GM18520 (cell line): ENCODE measurements around the gene C5orf24.
"Not testable (repeated sequence)": the region's sequence is repeated elsewhere in the genome, so short reads cannot be mapped to it uniquely, and the experiment has no call there.

Source experiments
- ATAC-seq: cut with Tn5 transposase; IDR thresholded peaks from one replicate; pipeline ENCODE4 v1.9.1; 2021; ENCODE audit not compliant: unreplicated experiment

Gene C5orf24

DNA sequence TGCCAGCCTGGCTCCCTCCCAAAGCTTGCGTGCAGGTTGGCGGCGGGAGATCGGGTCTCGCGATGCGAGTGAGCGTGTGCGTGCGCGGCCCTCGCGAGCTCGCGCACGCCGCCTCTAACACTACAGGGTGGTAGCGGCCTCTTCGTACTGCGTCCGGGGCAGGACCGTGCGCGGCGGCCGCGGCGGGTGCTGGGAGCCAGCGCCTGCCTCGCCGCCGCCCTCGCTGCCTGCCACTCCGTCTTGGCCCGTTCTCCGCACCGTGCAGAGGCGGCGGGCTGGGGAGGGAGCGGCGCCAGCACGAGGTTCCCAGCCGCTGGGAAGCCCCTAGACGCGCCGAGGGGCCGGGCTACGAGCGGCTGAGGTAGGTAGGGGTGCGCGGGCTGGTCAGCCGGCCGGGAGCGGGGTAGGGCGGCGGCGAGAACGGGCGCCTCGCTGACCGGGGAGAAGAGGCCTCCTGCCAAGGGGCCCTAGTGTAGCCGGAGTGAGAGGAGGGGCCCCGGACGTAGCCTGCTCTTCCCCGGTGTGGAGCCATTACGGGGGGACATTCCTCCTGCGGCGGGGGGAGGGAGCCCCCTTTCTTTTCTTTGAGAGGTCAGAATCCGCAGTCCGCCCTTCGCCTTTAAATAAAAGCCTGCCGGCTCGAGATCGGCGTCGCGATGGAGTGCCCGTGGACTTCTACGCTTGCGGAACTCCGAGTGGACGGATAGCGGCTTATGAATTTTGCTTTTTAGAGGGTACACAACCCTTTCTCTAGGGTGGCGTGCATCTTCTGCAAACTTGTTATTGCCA, at the start of gene C5orf24:
Gene C5orf24, plus strand, starts transcription at position 117 of the 789 bp plus-strand sequence. CDS start 8,933 bp downstream, outside the sequence.
- peak; percentile 94 for ATAC-seq

DNA sequence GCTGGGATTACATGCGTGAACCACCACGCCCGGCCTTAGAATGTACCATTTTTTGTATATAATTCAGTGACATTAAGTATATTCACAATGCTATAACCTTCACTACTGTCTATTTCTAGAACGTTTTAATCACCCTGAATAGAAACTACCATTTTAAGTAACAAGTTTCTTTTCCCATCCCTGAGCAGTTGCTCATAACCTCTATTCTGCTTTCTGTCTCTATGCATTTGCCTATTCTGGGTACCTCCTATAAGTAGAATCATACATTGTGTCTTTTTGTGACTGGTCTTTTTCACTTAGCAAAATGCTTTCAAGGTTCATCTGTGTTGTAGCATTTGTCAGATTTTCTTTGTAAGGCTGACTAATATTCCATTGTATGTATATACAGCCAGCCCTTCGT, 47.3 kb upstream of the C5orf24 start:
- no peak for ATAC-seq

DNA sequence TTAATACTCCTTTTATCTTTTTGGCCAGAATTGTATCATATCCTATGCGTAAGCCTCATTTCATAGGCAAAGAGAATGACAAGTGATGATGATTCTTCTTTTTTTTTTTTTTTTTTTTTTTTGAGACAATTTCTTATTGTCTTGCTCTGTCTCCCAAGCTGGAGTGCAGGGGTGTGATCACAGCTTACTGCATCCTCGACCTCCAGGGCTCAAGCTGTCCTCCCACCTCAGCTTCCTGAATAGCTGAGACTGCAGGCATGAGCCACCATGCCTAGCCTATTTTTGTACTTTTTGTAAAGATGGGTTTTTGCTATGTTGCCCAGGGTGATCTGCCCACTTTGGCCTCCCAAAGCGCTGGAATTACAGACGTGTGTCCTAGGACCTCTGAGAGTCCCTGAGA, 41.9 kb upstream of the C5orf24 start:
- ATAC-seq, result no peak

DNA sequence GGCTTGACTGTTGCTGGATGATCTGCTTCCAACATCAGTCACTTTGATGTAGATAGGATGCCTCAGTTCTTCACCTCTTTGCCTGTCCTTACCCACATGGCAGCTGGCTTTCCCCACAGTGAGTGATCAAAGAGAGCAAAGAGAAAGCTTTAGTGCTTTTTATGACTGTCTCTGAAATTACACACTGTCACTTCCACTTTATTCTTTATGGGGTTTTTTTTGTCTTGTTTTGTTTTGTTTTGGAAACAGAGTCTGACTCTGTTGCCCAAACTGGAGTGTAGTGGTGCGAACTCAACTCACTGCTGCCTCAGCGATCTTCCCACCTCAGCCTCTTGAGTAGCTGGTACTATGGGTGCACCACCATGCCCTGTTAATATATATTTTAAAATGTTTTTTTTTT, 32.4 kb upstream of the C5orf24 start:
- ATAC-seq, result no peak

DNA sequence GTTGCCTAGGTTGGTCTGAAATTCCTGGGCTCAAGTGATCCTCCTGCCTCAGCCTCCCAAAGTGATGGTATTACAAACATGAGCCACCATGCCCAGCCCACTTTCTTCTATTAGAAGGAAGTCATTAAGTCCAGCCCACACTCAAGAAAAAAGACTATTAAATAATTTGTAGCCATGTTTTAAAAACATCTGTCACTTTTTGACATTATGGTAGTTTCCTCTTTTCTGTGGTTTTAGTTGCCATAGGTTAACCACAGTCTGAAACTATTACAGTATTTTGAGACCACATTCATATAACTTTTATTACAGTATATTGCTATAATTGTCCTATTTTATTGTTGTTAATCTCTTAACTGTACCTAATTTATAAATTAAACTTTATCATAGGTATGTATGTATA, 31.9 kb upstream of the C5orf24 start:
- ATAC-seq, result no peak

DNA sequence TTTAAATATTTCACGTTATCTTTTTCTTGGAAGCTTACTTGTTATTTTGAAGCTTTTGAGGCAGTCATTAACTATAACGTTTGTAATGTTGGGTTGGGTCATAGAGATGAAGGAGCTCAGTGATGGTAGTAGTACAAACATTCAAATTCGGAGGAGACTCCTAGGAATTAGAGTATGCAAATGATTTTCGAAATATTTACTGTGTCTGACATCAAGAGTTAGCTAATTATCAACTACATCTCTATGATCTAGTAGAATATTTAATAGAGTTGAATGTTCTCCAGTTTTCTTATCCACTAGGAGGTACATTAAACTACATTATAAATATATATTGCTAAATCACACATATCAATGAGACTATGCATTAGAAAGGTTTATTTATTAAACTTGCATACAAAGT, 28.8 kb upstream of the C5orf24 start:
- no peak for ATAC-seq

DNA sequence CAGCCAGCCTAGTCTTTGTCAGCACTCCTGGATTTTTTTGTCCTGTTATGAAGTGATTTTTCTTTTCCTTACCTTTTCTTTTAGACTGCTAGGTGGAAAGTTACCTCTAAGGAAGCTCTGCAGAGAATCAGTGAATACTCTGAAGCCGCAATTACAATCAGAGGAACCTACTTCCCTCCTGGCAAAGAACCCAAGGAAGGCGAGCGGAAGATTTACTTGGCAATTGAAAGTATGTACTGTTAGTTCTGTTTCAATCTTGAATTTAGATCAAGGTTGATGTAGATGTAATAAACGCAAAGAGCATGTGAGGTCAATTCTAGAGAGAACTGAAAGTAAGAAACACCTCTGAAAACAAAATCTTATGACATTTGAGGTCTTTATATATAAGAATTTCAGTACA, 27.0 kb upstream of the C5orf24 start:
- ATAC-seq, result no peak

DNA sequence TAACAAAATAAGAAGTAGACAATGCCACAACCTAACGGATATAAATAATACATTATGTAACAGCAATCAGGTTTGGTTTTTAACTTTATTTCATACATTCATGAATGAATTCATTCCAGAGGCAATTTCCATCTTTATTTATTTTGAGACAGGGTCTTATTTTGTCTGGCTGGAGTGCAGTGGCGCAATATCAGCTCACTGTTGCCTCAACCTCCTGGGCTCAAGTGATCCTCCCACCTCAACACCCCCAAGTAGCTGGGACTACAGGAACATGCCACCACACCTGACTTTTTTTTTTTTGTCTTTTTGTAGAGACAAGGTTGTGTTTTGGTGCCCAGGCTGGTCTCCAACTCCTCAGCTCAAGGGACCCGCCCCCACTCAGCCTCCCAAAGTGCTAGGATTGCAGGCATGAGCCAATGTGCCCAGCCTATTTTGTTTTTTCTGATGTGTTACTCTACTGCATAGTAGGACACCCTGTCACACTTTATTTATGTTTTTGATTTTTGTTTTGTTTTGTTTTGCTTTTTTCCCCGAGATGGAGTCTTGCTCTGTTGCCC, 26.3 kb upstream of the C5orf24 start:
- no peak for ATAC-seq

DNA sequence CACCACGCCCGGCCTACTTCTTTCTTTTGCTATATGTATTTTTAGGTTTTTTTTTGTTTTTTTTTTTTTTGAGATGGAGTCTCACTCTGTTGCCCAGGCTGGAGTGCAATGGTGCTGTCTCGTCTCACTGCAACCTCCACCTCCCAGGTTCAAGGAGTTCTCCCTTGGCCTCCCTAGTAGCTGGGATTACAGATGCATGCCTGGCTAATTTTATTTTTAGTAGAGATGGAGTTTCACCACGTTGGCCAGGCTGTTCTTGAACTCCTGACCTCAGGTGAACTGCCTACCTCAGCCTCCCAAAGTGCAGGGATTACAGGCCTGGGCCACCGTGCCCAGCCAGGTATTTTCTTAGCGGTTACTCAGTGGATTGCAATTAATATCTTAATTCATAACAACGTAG, 23.9 kb upstream of the C5orf24 start:
- ATAC-seq, result no peak

DNA sequence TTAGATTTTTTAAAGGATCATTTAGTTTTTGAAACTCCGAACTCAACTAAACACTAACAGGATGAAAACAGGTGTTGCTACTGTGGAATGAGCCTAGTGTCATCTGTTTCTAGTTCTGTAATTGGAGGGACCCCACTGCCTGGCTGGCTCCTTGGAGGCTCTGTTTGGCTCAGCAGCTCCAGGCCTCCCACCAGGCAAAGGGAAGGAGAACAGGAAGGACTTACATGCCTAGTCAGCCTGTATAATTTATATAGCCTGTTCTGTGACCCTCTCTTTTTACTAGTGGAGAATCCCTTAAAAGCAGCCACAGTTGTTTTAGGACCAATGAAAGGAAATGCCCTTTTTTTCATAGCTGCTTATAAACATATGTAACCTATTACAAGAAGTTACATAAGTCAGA, 21.1 kb upstream of the C5orf24 start:
- ATAC-seq, result no peak

DNA sequence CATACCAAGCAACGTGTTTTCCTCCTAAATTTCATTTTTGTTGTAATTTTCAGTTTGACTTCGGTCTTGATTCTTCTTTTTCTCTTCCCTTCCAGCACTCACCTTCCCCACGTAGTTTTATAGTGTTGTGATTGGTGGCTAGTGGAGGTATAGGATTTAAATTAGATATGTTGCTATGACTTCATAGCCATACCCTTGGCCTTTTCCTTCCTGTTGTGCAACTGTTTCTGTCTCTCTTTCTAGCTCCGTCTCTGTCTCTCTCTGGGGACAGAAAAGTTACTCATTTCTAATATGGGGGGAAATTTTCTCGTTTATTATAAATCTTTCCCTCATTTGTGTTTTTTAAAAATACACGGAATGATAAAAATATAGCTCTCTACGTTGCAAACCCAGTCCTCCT, 20.6 kb upstream of the C5orf24 start:
- ATAC-seq, result no peak

DNA sequence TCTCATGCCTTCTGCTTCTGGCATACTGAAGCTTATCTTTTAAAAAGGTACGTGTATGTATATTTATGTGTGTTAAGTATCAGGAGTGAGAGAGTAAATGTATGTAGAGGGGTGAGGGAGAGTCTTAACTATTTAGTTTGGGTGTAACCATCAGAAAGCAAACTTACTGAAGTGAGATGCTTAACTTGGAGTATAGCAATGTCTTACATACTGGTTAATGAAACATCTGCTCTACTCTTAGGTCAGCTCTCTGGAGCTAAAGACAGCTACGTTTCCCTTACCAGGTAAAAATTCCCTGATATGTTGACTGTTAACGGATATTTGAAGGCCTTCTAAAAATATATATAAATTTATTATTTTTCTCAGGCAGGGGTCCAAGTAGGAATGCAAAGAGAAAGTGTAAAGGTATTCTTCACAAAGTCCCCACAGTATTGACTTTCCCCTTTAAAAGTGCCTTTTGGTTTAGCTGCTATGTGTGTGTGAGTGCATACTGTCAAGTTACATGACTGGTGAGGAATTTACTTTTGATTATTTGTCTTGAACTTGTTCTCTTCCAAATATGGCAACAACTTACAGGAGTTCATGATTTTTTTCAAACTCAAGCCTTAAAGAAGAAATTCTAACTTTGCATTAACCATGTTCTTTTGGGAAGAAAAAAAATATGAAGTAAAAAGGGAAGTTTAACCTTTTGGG, 12.3 kb upstream of the C5orf24 start:
- no peak for ATAC-seq

DNA sequence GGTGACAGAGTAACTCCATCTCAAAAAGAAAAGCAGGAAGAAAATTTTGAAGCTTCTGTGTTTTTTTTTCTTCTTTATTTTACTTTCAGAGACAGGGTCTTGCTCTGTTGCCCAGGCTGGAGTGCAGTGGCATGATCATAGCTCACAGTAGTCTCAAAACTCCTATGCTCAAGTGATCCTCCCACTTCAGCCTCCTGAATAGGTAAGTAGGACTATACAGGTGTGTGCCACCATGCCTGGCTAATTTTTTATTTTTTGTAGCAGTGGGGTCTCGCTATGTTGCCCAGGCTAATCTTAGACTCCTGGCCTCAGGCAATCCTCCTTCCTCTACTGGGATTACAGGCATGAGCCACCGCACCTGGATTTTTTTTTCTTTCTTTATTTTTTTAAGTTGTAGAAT, 10.1 kb upstream of the C5orf24 start:
- ATAC-seq, result no peak

DNA sequence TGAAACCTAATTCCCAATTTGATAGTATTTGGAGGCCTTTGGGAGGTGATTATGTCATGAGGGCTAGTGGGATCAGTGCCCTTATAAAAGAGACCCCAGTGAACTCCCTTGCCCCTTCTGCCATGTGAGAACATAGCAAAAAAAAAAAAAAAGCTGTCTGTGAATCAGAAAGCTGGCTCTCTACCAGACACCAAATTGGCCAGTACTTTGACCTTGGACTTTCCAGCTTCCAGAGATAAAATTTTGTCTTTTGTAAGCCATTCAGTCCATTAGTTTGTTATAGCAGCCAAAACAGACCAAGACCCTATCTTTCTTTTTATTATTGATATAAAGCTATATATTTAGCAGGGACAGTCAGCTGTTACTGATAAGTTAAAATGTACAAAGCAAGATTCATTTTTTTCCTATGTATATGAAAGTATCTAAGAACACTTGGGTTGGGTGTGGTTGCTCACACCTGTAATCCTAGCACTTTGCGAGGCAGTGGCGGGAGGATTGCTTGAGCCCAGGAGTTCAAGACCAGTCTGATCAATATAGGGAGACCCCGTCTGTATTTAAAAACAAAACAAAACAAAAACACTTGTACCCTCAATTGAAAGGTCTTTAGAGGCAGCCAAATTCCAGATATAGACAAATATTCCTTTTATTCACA, 8.1 kb upstream of the C5orf24 start:
- no peak for ATAC-seq

DNA sequence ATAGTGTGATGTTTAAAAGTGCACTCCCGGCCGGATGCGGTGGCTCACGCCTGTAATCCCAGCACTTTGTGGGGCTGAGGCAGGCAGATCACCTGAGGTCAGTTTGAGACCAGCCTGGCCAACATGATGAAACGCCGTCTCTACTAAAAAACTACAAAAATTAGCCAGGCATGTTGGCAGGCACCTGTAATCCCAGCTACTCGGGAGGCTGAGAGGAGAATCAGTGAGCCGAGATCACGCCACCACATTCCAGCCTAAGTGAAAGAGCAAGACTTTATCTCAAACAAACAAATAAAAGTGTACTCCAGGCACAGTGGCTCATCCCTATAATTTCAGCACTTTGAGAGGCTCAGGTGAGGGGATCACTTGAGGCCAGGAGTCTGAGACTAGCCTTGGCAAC, 7.4 kb upstream of the C5orf24 start:
- ATAC-seq, result not testable (repeated sequence)

DNA sequence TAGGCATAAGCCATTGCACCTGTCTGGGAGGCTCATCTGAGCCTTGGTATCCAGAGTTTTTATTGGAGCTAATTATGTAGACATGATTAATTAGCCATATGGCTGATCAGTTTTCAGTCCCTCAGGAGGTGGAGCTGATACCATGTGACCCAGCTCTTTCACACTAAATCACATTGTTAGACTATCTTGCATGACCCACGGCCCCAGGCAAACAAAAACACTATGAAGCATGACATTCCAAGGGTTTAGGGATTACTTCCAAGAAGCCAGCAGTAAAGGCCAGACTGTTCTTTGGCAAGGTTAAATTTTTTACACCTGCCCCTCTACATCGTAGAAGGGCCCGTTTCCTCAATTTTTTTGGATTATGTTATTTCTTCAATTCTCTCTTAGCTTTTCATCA, 5.0 kb upstream of the C5orf24 start:
- no peak for ATAC-seq

DNA sequence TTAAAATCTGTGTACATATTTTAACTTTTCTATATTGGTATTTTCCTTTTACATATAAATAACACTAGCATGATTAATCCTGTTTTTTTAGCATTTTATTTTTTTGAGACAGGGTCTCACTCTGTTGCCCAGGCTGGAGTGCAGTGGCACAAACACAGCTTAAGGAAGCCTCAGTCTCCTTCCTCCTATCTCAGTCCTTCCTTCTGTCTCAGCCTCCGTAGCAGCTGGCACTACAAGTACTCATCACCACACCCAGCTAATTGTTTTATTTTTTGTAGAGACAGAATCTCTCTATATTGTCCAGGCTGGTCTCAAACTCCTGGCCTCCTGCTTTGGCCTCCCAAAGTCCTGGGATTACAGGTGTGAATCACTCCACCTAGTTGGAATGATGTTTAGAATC, 1.5 kb upstream of the C5orf24 start:
- ATAC-seq, result no peak

DNA sequence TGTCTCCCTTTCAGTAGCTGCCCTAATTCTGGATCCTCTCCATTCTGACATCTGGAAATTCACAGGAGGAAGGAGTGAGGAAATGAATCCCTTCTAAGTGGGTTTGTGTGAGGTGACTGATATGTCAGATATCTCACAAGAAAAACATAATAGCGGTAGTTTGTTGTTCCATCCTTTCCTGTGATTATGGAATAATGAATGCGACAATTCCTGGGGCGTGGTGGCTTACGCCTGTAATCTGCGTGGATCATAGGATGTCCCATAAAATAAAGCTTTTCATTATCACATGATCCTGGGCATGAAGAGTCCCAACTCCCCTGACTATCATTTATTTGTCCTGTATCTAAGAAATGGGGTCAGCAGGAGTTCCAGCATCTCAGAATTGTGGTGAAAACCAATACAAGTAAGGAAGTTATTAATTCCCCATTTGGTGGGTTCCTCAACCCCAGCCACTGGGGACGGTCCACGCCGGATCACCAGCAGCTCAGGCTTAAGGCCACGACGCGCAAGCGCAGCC, 375 bp upstream of the C5orf24 start:
- no peak for ATAC-seq

DNA sequence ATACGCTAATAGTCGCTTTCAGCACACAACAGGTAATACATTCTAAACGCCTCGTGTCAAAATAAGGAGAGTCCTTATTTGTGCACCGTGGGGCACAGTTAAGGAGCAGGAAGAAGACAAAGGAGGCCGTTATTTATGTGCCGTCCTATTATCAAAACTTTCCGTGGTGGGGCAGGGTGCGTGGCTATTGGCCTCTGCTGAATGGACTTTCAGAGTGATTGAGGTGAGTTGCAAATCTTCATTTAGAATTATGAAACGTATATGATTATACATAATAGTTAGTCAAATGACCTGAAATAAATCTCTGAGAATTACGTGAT, 833 bp downstream of the C5orf24 start:
- ATAC-seq, result no peak

DNA sequence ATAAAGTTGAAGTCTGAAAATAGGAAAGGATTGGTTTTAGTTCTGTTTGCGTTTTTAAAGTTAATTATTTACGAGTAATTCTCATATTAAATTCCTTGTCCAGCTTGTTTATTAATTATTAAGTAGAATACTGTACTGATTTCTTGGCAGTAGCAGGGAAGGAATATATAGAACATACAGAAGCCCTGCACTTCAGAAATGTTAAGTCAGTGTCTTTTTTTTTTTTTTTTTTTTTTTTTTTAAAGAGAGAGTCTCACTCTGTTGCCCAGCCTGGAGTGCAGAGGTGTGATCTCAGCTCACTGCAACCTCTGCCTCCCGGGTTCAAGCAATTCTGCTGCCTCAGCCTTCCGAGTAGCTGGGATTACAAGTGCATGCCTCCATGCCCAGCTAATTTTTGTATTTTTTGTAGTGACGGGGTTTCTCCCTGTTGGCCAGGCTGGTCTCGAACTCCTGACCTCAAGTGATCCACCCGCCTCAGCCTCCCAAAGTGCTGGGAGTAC, 3.7 kb downstream of the C5orf24 start:
- ATAC-seq, result not testable (repeated sequence)

DNA sequence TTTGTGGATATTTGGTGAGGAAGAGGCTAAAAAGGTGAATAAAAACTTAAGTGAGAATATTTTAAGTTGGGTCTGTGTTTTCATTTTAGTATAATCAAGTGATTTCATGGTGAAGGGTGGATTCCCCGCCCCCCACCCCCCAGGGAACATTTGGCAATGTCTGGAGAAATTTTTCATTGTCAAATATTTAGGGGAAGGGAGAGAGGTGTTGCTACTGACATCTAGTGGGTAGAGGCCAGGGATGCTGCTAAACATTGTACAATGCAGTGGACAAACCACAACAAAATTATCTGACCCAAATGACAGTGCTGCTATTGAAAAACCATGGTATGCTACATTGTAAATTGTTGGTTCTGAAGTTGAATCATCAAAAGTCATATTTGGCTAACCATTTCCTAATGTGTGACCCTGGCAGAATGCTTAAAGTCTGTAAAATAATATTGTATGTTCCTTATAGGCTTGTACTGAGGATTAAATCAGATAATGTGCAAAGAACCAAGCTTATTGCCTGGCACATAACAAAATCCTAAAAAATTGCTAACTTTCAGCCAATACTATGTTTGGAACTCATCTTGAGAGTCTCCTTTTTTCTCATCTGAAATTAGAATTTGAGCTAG, 5.6 kb downstream of the C5orf24 start:
- ATAC-seq, result no peak
